Left renal pelvis (tissue), 4 donors: Measurements from ENCODE around the gene OIT3. TPM values are rescaled to one million over a fixed set of nuclear protein-coding genes. Genes with fewer than 3 reads are reported as not detected.
"Not testable (repeated sequence)": the region's sequence is repeated elsewhere in the genome, so short reads cannot be mapped to it uniquely, and the experiment has no call there.

ENCODE experiments used
- DNase-seq, 4 donors: peaks; one replicate each; pipeline ENCODE4 v3.0.0-alpha.2; 2013; ENCODE audit warnings: low read depth in 4 of 4, low spot score in 3 of 4
- polyA plus RNA-seq, 4 donors: library from polyadenylated mRNA; unstranded; fragments of 120-200 nt; gene quantifications; one replicate each; pipeline ENCODE4 v1.2.1, GENCODE V29; 2013; ENCODE audit not compliant: insufficient read length in 4 of 4

Gene OIT3
- polyA plus RNA-seq, 4 donors = 2.0 to 3.8 (median 3.0) TPM

- DNase-seq = no peak
Measured at GRCh38 chr10:72898616-72899015, 5.1 kb downstream of the OIT3 start.

GRCh38 chr10:72899545-72899944, 6.0 kb downstream of the OIT3 start:
- no peak for DNase-seq

DNA sequence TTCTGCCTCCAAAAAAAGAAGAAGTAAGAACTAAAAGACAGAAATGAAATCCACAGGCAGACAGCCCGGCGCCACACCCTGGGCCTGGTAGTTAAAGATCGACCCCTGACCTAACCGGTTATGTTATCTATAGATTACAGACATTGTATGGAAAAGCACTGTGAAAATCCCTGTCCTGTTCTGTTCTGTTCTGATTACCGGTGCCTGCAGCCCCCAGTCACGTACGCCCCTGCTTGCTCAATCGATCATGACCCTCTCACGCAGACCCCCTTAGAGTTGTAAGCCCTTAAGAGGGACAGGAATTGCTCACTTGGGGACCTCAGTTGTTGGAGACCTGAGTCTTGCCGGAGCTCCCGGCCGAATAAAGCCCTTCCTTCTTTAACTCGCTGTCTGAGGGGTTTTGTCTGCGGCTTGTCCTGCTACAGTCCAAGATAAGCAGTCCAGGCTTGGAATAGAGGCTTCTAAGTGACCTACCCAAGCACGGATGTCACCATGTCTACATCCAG, 10.5 kb downstream of the OIT3 start:
- DNase-seq = not testable (repeated sequence)

GRCh38 chr10:72904806-72905205, 11.3 kb downstream of the OIT3 start:
- no peak for DNase-seq

DNA sequence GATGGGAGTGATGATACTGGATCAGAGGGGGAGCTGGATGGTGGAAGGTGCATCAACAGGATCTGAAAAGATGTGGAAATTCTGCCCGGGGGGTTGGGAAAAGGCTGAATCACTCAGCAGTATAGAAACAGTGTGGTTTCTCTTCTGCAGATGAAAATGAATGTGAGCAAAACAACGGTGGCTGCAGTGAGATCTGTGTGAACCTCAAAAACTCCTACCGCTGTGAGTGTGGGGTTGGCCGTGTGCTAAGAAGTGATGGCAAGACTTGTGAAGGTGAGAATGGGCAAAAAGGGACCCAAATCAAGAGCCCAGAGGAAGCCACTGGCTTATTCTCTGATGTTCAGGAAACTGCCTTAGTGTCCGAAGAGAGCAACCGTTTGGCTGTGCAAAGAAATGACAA, 12.9 kb downstream of the OIT3 start:
- DNase-seq = no peak

GRCh38 chr10:72910705-72911104, 17.2 kb downstream of the OIT3 start:
- DNase-seq = no peak

DNA sequence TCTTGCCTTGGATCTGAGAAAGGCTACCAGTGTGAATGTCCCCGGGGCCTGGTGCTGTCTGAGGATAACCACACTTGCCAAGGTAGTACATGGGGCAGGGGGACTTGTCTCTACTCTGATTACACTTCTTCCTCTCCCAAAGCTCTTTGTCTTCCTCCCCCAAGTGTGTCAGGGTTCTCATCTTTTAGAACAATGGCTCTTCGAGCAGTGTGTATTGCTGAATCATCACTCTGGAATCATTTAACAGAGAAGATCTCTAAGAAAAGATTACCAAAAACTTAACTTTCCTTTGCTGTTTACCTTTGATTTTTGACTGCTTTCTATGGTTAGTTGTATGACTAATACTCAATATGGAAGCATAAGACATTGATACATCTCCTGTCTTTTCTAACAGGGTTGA, 18.2 kb downstream of the OIT3 start:
- no peak for DNase-seq

DNA sequence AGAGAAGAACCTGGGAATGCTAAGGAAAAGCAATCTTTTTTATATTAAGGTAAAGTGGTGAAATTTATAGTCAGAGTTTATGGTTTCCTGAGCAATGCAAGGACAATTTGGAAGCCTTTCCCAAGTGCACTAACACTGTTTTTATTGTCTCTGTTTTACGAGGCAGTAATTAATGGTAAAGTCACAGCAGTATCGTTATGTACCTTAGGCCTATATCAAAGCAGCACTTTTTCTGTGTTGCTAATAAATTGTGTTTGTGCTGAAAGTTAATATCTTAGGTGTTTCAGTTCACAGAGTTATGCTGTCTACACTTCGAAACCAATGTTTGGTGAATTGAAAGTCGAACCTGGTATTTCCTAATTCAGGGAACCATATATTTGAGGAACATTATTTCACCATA, 19.2 kb downstream of the OIT3 start:
- peak in 2 of 4 donors; percentile 5 to 25 for DNase-seq

DNA sequence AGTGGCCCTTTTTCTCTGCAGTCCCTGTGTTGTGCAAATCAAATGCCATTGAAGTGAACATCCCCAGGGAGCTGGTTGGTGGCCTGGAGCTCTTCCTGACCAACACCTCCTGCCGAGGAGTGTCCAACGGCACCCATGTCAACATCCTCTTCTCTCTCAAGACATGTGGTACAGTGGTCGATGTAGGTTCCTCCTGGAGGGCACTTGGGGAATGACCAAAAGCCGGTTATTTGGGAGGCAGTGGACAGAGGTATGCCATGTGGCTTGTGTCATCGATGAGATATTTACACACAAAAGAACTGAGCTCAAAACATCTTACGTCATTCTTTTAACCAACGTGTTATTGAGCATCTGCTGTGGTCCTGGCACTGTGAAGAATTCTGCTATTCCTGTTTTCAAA, 19.7 kb downstream of the OIT3 start:
- DNase-seq = no peak

DNA sequence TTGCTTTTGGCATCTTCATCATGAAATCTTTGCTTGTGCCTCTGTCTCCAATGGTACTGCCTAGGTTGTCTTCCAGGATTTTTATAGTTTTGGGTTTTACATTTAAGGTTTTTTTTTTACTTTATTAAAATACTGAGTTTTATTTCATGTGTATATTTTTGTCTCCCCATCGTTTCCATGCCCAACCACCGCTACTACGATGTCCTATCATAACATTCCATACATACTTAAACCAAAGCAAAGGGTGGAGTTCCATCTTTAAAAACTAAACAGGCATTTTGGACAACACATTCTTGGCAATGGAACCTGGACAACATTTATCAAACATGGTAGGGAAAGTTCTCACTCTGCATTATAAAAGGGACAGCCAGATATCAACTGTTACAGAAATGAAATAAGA, 23.7 kb downstream of the OIT3 start:
- DNase-seq = not testable (repeated sequence)

DNA sequence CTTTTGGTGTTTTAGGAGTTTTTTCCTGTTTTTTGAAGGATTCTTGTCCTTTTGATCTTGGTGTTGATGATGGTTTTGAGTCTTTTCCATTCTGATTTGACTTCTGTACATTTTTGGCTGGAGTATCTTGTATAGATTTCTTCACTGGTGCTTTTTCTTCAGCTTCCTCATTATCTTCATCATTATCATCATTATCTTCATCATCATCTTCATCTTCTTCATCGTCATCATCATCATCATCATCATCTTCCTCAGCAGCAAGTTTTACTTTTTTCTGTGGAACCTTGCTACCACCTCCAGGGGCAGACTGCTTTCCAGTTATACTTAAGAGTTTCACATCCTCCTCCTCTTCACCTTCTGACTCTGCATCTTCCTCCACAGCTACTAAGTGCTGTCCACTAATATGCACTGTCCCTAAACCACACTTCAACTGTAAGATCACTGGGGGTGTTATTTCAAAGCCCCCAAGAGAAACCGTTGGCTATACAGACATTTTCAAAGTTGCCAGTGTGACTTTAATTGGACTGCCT, 24.3 kb downstream of the OIT3 start:
- DNase-seq = not testable (repeated sequence)

- DNase-seq = no peak
Measured at GRCh38 chr10:72918352-72918751, 24.8 kb downstream of the OIT3 start.

DNA sequence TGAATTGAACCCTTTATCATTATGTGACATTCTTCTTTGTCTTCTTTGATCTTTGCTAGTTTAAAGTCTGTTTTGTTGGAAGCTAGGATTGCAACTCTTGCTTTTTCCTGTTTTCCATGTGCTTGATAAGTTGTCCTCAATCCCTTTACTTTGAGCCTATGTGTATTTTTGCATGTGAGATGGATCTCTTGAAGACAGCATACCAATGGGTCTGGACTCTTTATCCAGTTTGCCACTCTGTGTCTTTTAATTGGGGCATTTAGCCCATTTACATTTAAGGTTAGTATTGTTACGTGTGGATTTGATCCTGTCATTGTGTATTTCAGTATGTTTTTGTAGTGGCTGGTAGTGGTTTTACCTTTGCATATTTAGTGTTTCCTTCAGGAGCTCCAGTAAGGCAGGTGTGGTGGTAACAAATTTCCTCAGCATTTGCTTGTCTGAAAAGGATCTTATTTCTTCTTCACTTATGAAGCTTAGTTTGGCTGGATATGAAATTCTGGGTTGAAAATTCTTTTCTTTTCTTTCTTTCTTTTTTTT, 27.7 kb downstream of the OIT3 start:
- DNase-seq = not testable (repeated sequence)

GRCh38 chr10:72924351-72924750, 30.8 kb downstream of the OIT3 start:
- no peak for DNase-seq

- no peak for DNase-seq
Measured at GRCh38 chr10:72925951-72926465, 32.5 kb downstream of the OIT3 start.

DNA sequence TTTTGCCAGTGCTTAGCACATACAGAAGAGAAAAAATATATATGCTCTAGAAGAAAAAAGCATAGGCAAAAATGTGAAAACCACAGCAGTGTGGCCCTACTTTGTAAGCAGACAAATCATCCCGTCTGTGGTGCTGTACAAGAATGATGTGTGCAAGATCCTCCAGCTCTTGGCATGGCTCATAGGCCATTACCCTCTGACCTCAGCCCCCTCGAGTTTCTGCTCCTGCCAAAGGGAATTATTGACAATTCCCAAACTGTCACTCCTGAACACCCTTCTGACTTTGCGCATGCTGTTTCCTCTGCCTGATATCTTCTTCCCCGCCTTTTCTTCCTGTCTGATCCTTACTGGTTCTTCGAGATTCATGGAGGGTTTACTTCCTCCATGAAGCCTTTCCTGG, 33.9 kb downstream of the OIT3 start:
- no peak for DNase-seq

DNA sequence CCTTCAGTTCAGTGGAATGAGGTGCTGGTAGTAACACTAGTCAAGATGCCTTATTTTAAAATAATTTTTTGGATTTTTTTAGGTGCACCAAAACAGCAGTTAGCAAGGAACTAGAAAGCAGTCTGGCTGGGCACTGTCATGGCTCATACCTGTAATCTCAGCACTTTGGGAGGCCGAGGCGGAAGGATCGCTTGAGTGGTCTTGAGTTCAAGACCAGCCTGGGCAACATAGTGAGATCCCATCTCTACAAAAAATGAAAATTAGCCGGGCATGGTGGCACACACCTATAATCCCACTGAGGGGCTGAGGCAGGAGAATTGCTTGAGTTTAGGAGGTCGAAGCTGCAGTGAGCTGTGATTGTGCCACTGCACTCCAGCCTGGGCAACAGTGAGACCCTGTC, 35.3 kb downstream of the OIT3 start:
- DNase-seq = no peak

GRCh38 chr10:72930276-72930675, 36.7 kb downstream of the OIT3 start:
- no peak for DNase-seq

- no peak for DNase-seq
Measured at GRCh38 chr10:72932259-72933015, 38.9 kb downstream of the OIT3 start.

- DNase-seq = no peak
Measured at GRCh38 chr10:72935361-72935760, 41.8 kb downstream of the OIT3 start.

- DNase-seq = no peak
Measured at GRCh38 chr10:72943498-72944234, 50.1 kb downstream of the OIT3 start.
